ENCODE results near the gene ZNF112.
"Not testable (repeated sequence)": the region's sequence is repeated elsewhere in the genome, so short reads cannot be mapped to it uniquely, and the experiment has no call there.

Gene ZNF112

GRCh38 chr19:44356383-44357111 is at the start of gene ZNF112:
TSS of gene ZNF112 (minus strand) at chr19:44356680. CDS start at chr19:44340539, 16,141 bp downstream.
- DNase-seq (ENCODE audit: low read depth) = peak; percentile 86

- DNase-seq (ENCODE audit: low read depth) = peak; percentile 90
Measured at GRCh38 chr19:44401139-44402115, 44.9 kb upstream of the ZNF112 start, which contains the start of gene ZNF285. TSS of gene ZNF285 (minus strand) at chr19:44401608. CDS start at chr19:44397213, 4,395 bp downstream.

GRCh38 chr19:44389268-44389667 is 32.8 kb upstream of the ZNF112 start:
- DNase-seq (ENCODE audit: low read depth) = not testable (repeated sequence)

GRCh38 chr19:44374789-44375188 is 18.3 kb upstream of the ZNF112 start:
- no peak for DNase-seq (ENCODE audit: low read depth)

GRCh38 chr19:44371815-44372480 is 15.5 kb upstream of the ZNF112 start:
- DNase-seq (ENCODE audit: low read depth) = no peak

- no peak for DNase-seq (ENCODE audit: low read depth)
Measured at GRCh38 chr19:44367024-44367423, 10.5 kb upstream of the ZNF112 start.

GRCh38 chr19:44346556-44346955 is 9.9 kb downstream of the ZNF112 start:
- DNase-seq (ENCODE audit: low read depth) = no peak

GRCh38 chr19:44345959-44346358 is 10.5 kb downstream of the ZNF112 start:
- DNase-seq (ENCODE audit: low read depth) = no peak

- DNase-seq (ENCODE audit: low read depth) = no peak
Measured at GRCh38 chr19:44344255-44344654, 12.2 kb downstream of the ZNF112 start.

GRCh38 chr19:44341794-44342193 is 14.7 kb downstream of the ZNF112 start:
- DNase-seq (ENCODE audit: low read depth) = no peak

GRCh38 chr19:44334639-44335038 is 21.8 kb downstream of the ZNF112 start:
- DNase-seq (ENCODE audit: low read depth) = not testable (repeated sequence)

- no peak for DNase-seq (ENCODE audit: low read depth)
Measured at GRCh38 chr19:44332145-44332544, 24.3 kb downstream of the ZNF112 start.

- no peak for DNase-seq (ENCODE audit: low read depth)
Measured at GRCh38 chr19:44315883-44316282, 40.6 kb downstream of the ZNF112 start.

- no peak for DNase-seq (ENCODE audit: low read depth)
Measured at GRCh38 chr19:44313231-44313630, 43.2 kb downstream of the ZNF112 start.

- no peak for DNase-seq (ENCODE audit: low read depth)
Measured at GRCh38 chr19:44308011-44308410, 48.5 kb downstream of the ZNF112 start.

GRCh38 chr19:44306283-44306682 is 50.2 kb downstream of the ZNF112 start:
- no peak for DNase-seq (ENCODE audit: low read depth)

GRCh38 chr19:44305457-44305856 is 51.0 kb downstream of the ZNF112 start:
- DNase-seq (ENCODE audit: low read depth) = no peak

GRCh38 chr19:44304659-44305193 is 51.8 kb downstream of the ZNF112 start, which contains the start of gene ZNF235:
TSS of gene ZNF235 (minus strand) at chr19:44305025. CDS start at chr19:44303404, 1,621 bp downstream.
- DNase-seq (ENCODE audit: low read depth) = peak; percentile 96

GRCh38 chr19:44303976-44304568 is 52.4 kb downstream of the ZNF112 start:
- peak; percentile 23 for DNase-seq (ENCODE audit: low read depth)

GRCh38 chr19:44303320-44303719 is 53.2 kb downstream of the ZNF112 start:
- DNase-seq (ENCODE audit: low read depth) = no peak

GRCh38 chr19:44284968-44285367 is 71.5 kb downstream of the ZNF112 start:
- no peak for DNase-seq (ENCODE audit: low read depth)
